ENCODE data around the gene LTA4H. TPM values are rescaled to one million over a fixed set of nuclear protein-coding genes. Genes with fewer than 3 reads are reported as not detected.

LTA4H gene
- total RNA-seq, 1 donor = 160 TPM

DNA sequence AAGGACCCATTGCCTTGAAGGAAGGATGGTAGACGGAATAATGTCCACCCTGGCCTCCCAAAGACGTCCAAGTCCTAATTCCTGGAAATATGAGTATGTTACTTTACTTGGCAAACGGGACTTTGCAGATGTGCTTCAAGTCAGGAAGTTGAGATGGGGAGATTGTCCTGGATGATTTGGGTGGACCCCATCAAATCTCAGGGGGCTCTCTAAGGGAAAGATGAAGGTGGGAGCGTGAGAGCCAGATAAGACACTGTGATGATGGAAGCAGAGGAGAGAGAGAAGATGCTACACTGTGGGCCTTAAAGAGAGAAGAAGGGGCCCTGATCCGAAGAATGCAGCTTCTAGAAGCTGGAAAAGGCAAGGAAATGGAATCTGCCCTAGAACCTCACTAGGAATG, 29.6 kb upstream of the LTA4H start:
- Histone ChIP-seq H3K4me3 (ENCODE audit: low read length) (no peak overlapping the region), H3K9me3 (ENCODE audit: low read depth, low read length) (no peaks in the 10 kb centered on the region)

DNA sequence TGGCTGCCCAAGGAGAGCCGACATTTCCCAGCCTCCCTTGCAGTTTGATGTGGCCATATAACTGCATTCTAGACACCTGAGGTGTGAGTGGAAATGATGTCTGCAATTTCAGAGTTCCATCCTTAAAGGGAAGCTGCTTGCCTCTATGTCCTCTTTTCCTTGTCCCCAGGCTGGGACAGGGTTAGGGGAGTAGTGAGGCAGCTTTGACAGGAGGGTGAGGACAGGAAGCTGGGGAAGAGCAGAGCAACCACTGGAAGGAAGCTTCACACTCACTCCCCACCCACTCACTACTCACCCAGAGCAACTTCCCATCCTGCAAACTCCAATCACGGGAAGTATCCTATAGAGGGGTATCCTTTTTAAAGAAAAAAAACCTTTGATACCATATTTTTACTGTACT, 28.9 kb upstream of the LTA4H start:
- H3K4me1 ChIP-seq (ENCODE audit: insufficient read depth, low read length) = peaks cover 37% of the 10 kb centered on the region
- H3K27me3 ChIP-seq (ENCODE audit: insufficient read depth, low read length) = no peaks in the 10 kb centered on the region
- H3K9me3 ChIP-seq (ENCODE audit: low read depth, low read length) = no peaks in the 10 kb centered on the region
- no peak overlapping the region for H3K4me3 ChIP-seq (ENCODE audit: low read length)

More for the DNA sequence above, 29.6 kb upstream of the LTA4H start:
- H3K27me3 ChIP-seq (ENCODE audit: insufficient read depth, low read length) = no peaks in the 10 kb centered on the region
- peaks cover 37% of the 10 kb centered on the region for H3K4me1 ChIP-seq (ENCODE audit: insufficient read depth, low read length)

- Histone ChIP-seq H3K4me1 (ENCODE audit: insufficient read depth, low read length) (peaks cover 37% of the 10 kb centered on the region), H3K27me3 (ENCODE audit: insufficient read depth, low read length) (no peaks in the 10 kb centered on the region), H3K4me3 (ENCODE audit: low read length) (no peak overlapping the region), H3K9me3 (ENCODE audit: low read depth, low read length) (no peaks in the 10 kb centered on the region)
Measured at GRCh38 chr12:96063046-96063445, 27.7 kb upstream of the LTA4H start.

- no peaks in the 10 kb centered on the region for H3K27me3 ChIP-seq (ENCODE audit: insufficient read depth, low read length)
- peaks cover 37% of the 10 kb centered on the region for H3K4me1 ChIP-seq (ENCODE audit: insufficient read depth, low read length)
- no peak overlapping the region for H3K4me3 ChIP-seq (ENCODE audit: low read length)
Measured at GRCh38 chr12:96061864-96062453, 26.6 kb upstream of the LTA4H start.

GRCh38 chr12:96061323-96061722, 25.9 kb upstream of the LTA4H start:
- H3K9me3 ChIP-seq (ENCODE audit: low read depth, low read length) = no peaks in the 10 kb centered on the region
- peaks cover 37% of the 10 kb centered on the region for H3K4me1 ChIP-seq (ENCODE audit: insufficient read depth, low read length)
- no peak overlapping the region for H3K4me3 ChIP-seq (ENCODE audit: low read length)
- no peaks in the 10 kb centered on the region for H3K27me3 ChIP-seq (ENCODE audit: insufficient read depth, low read length)

More at GRCh38 chr12:96061864-96062453, 26.6 kb upstream of the LTA4H start:
- no peaks in the 10 kb centered on the region for H3K9me3 ChIP-seq (ENCODE audit: low read depth, low read length)

DNA sequence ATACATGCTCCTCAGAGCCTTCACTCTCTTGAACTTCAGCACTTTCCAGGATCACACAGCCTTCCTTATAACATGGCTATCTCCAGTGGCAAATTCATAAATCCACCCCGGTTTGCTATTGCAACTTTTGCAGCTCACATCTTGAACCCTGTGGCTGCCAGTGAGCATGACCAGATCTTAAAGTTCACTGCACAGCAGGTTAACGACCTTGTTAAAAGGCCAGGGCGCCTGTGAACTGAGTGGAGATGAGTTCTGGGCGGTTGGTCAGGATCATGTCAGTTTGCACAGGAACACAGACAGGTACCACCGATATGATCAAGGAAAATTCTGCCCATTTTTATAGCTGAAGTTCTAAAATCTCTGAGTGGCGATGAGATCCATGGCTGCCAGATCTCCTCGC, 24.7 kb upstream of the LTA4H start:
- Histone ChIP-seq H3K27me3 (ENCODE audit: insufficient read depth, low read length) (no peaks in the 10 kb centered on the region), H3K4me3 (ENCODE audit: low read length) (no peak overlapping the region), H3K9me3 (ENCODE audit: low read depth, low read length) (no peaks in the 10 kb centered on the region), H3K4me1 (ENCODE audit: insufficient read depth, low read length) (peaks cover 37% of the 10 kb centered on the region)

- Histone ChIP-seq H3K4me1 (ENCODE audit: insufficient read depth, low read length) (peaks cover 35% of the 10 kb centered on the region), H3K27me3 (ENCODE audit: insufficient read depth, low read length) (no peaks in the 10 kb centered on the region), H3K9me3 (ENCODE audit: low read depth, low read length) (no peaks in the 10 kb centered on the region), H3K4me3 (ENCODE audit: low read length) (no peak overlapping the region)
Measured at GRCh38 chr12:96057986-96058553, 22.7 kb upstream of the LTA4H start.

GRCh38 chr12:96056646-96057455, 21.5 kb upstream of the LTA4H start:
- Histone ChIP-seq H3K9me3 (ENCODE audit: low read depth, low read length) (no peaks in the 10 kb centered on the region), H3K27me3 (ENCODE audit: insufficient read depth, low read length) (no peaks in the 10 kb centered on the region), H3K4me1 (ENCODE audit: insufficient read depth, low read length) (peaks cover 28% of the 10 kb centered on the region), H3K4me3 (ENCODE audit: low read length) (no peak overlapping the region)

DNA sequence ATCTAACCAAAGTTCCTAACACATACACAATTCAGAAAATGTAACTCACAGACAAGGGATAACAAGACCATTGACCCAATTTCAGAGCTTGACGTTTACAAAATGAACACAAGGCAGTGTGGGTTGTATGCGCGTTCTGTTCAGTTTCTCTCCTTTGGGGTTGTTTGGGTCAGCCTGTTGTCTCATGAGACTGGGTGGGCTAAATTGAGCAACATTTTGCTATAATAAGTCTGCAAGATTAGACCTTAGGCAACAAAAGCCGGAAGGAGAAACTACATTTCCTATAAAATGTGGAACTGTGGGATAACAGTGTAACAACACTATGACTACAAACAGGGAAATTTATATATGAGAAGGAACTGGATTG, 18.8 kb upstream of the LTA4H start:
- Histone ChIP-seq H3K9me3 (ENCODE audit: low read depth, low read length) (no peaks in the 10 kb centered on the region), H3K4me3 (ENCODE audit: low read length) (no peak overlapping the region), H3K27me3 (ENCODE audit: insufficient read depth, low read length) (no peaks in the 10 kb centered on the region), H3K4me1 (ENCODE audit: insufficient read depth, low read length) (peaks cover 36% of the 10 kb centered on the region)

GRCh38 chr12:96053476-96054243, 18.3 kb upstream of the LTA4H start:
- Histone ChIP-seq H3K4me3 (ENCODE audit: low read length) (no peak overlapping the region), H3K4me1 (ENCODE audit: insufficient read depth, low read length) (peaks cover 42% of the 10 kb centered on the region), H3K27me3 (ENCODE audit: insufficient read depth, low read length) (no peaks in the 10 kb centered on the region), H3K9me3 (ENCODE audit: low read depth, low read length) (no peaks in the 10 kb centered on the region)

GRCh38 chr12:96051756-96052485, 16.5 kb upstream of the LTA4H start:
- H3K4me1 ChIP-seq (ENCODE audit: insufficient read depth, low read length) = peaks cover 59% of the 10 kb centered on the region
- H3K27me3 ChIP-seq (ENCODE audit: insufficient read depth, low read length) = no peaks in the 10 kb centered on the region
- H3K4me3 ChIP-seq (ENCODE audit: low read length) = no peak overlapping the region
- H3K9me3 ChIP-seq (ENCODE audit: low read depth, low read length) = no peaks in the 10 kb centered on the region

DNA sequence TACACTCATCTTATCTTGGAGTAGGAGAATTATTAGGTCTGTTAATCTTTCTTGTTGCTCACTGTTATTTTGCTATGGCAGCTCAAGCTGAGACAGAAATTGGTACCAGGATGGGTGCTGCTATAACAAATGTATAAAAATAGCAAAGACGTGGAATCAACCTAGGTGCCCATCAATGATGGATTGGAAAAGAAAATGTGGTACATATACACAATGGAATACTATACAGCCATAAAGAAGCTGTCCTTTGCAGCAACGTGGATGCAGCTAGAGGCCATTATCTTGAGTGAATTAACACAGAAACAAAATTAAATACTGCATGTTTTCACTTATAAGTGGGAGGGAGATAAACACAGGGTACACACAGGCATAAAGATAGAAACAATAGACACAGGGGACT, 14.8 kb upstream of the LTA4H start:
- peaks cover 77% of the 10 kb centered on the region for H3K4me1 ChIP-seq (ENCODE audit: insufficient read depth, low read length)

GRCh38 chr12:96049101-96049500, 13.7 kb upstream of the LTA4H start:
- peaks cover 80% of the 10 kb centered on the region for H3K4me1 ChIP-seq (ENCODE audit: insufficient read depth, low read length)
- no peak overlapping the region for H3K4me3 ChIP-seq (ENCODE audit: low read length)
- no peaks in the 10 kb centered on the region for H3K27me3 ChIP-seq (ENCODE audit: insufficient read depth, low read length)

More for the DNA sequence above, 14.8 kb upstream of the LTA4H start:
- Histone ChIP-seq H3K27me3 (ENCODE audit: insufficient read depth, low read length) (no peaks in the 10 kb centered on the region), H3K9me3 (ENCODE audit: low read depth, low read length) (no peaks in the 10 kb centered on the region), H3K4me3 (ENCODE audit: low read length) (no peak overlapping the region)

DNA sequence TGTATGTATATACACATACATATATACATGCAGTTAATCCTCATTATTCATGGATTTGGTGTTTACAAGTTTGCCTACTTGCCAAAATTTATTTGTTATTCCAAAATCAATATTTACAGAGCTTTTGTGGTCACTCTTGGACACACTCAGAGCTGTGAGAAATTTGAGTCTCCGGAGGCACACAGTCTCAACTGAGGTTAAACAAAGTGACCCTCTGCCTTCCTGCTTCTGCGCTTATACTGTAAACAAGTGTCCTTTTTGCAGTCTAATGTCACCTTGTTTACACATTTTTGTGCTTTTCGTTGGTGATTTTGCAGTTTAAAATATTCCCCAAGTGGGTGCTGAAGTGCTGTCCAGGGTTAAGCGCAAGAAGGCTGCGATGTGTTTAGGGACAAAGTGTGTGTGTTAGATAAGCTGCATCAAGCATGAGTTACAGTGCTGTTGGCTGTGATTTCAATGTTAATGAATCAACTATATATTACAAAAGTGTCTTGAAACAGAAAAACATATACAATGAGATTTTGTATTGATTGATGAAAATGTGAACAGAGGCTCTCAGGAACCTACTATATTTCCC, 13.1 kb upstream of the LTA4H start:
- H3K4me1 ChIP-seq (ENCODE audit: insufficient read depth, low read length) = peaks cover 79% of the 10 kb centered on the region
- no peak overlapping the region for H3K4me3 ChIP-seq (ENCODE audit: low read length)
- no peaks in the 10 kb centered on the region for H3K9me3 ChIP-seq (ENCODE audit: low read depth, low read length)
- no peaks in the 10 kb centered on the region for H3K27me3 ChIP-seq (ENCODE audit: insufficient read depth, low read length)

More at GRCh38 chr12:96049101-96049500, 13.7 kb upstream of the LTA4H start:
- no peaks in the 10 kb centered on the region for H3K9me3 ChIP-seq (ENCODE audit: low read depth, low read length)

All from mononuclear cell (primary cell).